Fibroblast of lung (primary cell): Measurements from ENCODE around the gene MTA2. TPM values are rescaled to one million over a fixed set of nuclear protein-coding genes. Genes with fewer than 3 reads are reported as not detected.
A peak's percentile ranks its signal among the peaks of the same experiment; 100 is the strongest.

Experiments
- DNase-seq, 2 donors: peaks; one replicate each; pipeline versions ENCODE4 v3.0.0 to v3.0.0-alpha.2; 2010; ENCODE audit warnings: low read depth in 2 of 2
- H2AFZ ChIP-seq: 2 replicates; pipeline ENCODE4 v1.5.1; 2012; ENCODE audit warnings: low read length, control low read depth, inconsistent platforms
- H3K27ac ChIP-seq: 2 replicates; pipeline ENCODE4 v1.5.1; 2011; ENCODE audit warnings: low read length, control low read depth; ENCODE audit not compliant: insufficient read depth
- H3K27me3 ChIP-seq: 2 replicates; pipeline ENCODE4 v1.5.1; 2011; ENCODE audit warnings: mild to moderate bottlenecking, low read length; ENCODE audit not compliant: control insufficient read depth, insufficient read depth
- H3K36me3 ChIP-seq: 2 replicates; pipeline ENCODE4 v1.5.1; 2011; ENCODE audit warnings: low read length; ENCODE audit not compliant: control insufficient read depth, insufficient read depth
- H3K4me1 ChIP-seq: 2 replicates; pipeline ENCODE4 v1.5.1; 2011; ENCODE audit warnings: low read length; ENCODE audit not compliant: control insufficient read depth, insufficient read depth; ENCODE audit errors: extremely low read depth
- H3K4me2 ChIP-seq: 2 replicates; pipeline ENCODE4 v1.5.1; 2011; ENCODE audit warnings: low read length, control low read depth; ENCODE audit not compliant: insufficient read depth; ENCODE audit errors: extremely low read depth
- H3K4me3 ChIP-seq, 4 experiments: fragments of 200-600 bp in 1 of 4; sonication (generic) in 1 of 4; replicated peaks in 1 of 4; 2 replicates each; pipeline ENCODE4 v1.5.1; 2011 to 2016; ENCODE audit warnings: low read length in 4 of 4, low read depth in 3 of 4, mild to moderate bottlenecking in 3 of 4, control low read depth in 2 of 4, inconsistent platforms in 1 of 4, mixed read lengths in 1 of 4; ENCODE audit not compliant: insufficient read depth in 1 of 4; ENCODE audit errors: control extremely low read depth in 1 of 4
- H3K79me2 ChIP-seq: 2 replicates; pipeline ENCODE4 v1.5.1; 2012; ENCODE audit warnings: mild to moderate bottlenecking, low read length, inconsistent platforms; ENCODE audit not compliant: control insufficient read depth, insufficient read depth
- H3K9ac ChIP-seq: 2 replicates; pipeline ENCODE4 v1.5.1; 2011; ENCODE audit warnings: mild to moderate bottlenecking, low read length, control low read depth; ENCODE audit not compliant: insufficient read depth
- H3K9me3 ChIP-seq: 2 replicates; pipeline ENCODE4 v1.5.1; 2012; ENCODE audit warnings: low read depth, low read length; ENCODE audit not compliant: control insufficient read depth, insufficient read depth
- H4K20me1 ChIP-seq: 2 replicates; pipeline ENCODE4 v1.5.1; 2011; ENCODE audit warnings: low read length; ENCODE audit not compliant: control insufficient read depth, insufficient read depth; ENCODE audit errors: extremely low read depth
- CTCF ChIP-seq, 2 donors: IDR thresholded peaks in 1 of 2; conservative IDR thresholded peaks in 1 of 2; 1 replicate in 1 of 2; 2 replicates in 1 of 2; pipeline ENCODE4 v1.5.1; 2011 to 2012; ENCODE audit warnings: low read length in 2 of 2, control low read depth in 1 of 2, inconsistent platforms in 1 of 2, low read depth in 1 of 2, mild to moderate bottlenecking in 1 of 2
- EZH2 ChIP-seq: IDR thresholded peaks from 2 replicates; pipeline ENCODE4 v1.5.1; 2012; ENCODE audit warnings: low read length, control low read depth, mild to moderate bottlenecking; ENCODE audit errors: missing control alignments
- polyA plus RNA-seq, 2 donors: library from polyadenylated mRNA; depleted of rRNA in 1 of 2; stranded (reverse) in 1 of 2; unstranded in 1 of 2; fragments of >200 nt; gene quantifications; 2 replicates each; pipeline ENCODE4 v1.2.1, GENCODE V29; 2011 to 2012; ENCODE audit warnings: missing spikeins in 1 of 2
- total RNA-seq: library from RNA; depleted of rRNA; stranded (reverse); fragments of >200 nt; gene quantifications from 2 replicates; pipeline ENCODE4 v1.2.1, GENCODE V29; 2014

MTA2 gene
- total and polyA plus RNA-seq, 2 donors (not counting 1 experiment from before 2014, with no cell fraction given) = 31.4 to 117 TPM

- H3K4me1 ChIP-seq = peaks cover 6% of the 10 kb centered on the region
- peak overlapping the region; percentile 36 to 77 (median 49) for H3K4me3 ChIP-seq
- no peaks in the 10 kb centered on the region for H3K27me3 ChIP-seq
- H3K79me2 ChIP-seq = peaks cover 36% of the 10 kb centered on the region
- H4K20me1 ChIP-seq = no peaks in the 10 kb centered on the region
- peak overlapping the region; percentile 26 for H3K9ac ChIP-seq
- peak overlapping the region; percentile 85 for H3K4me2 ChIP-seq
- H3K36me3 ChIP-seq = peaks cover 14% of the 10 kb centered on the region
- peak overlapping the region; percentile 10 for H2AFZ ChIP-seq
- peak; percentile 21 to 70 for DNase-seq
- TF ChIP-seq EZH2 (no peak), CTCF (conservative IDR thresholded peaks at IDR 0.05 in 1 of 2, IDR thresholded peaks at IDR 0.05 in 1 of 2; ENCODE audit: low read depth in 1 of 2, low read length in 2 of 2) (no peak)
- no peaks in the 10 kb centered on the region for H3K9me3 ChIP-seq
- peak overlapping the region; percentile 92 for H3K27ac ChIP-seq
Measured at GRCh38 chr11:62602141-62603071, 741 bp upstream of the MTA2 start.

- Histone ChIP-seq H3K9ac (peak overlapping the region; percentile 94), H3K79me2 (peaks cover 37% of the 10 kb centered on the region), H2AFZ (no peak overlapping the region), H3K27me3 (no peaks in the 10 kb centered on the region), H4K20me1 (no peaks in the 10 kb centered on the region), H3K4me2 (peak overlapping the region; percentile 88), H3K36me3 (peaks cover 21% of the 10 kb centered on the region), H3K4me1 (peaks cover 6% of the 10 kb centered on the region), H3K9me3 (no peaks in the 10 kb centered on the region), H3K4me3 (peak overlapping the region; percentile 77 to 93 (median 89)), H3K27ac (peak overlapping the region; percentile 92)
- DNase-seq = no peak
- TF ChIP-seq CTCF (conservative IDR thresholded peaks at IDR 0.05 in 1 of 2, IDR thresholded peaks at IDR 0.05 in 1 of 2; ENCODE audit: low read depth in 1 of 2, low read length in 2 of 2) (no peak), EZH2 (no peak)
Measured at GRCh38 chr11:62601122-62601371, 618 bp downstream of the MTA2 start.

- peaks cover 20% of the 10 kb centered on the region for H3K36me3 ChIP-seq
- peak overlapping the region; percentile 94 for H3K9ac ChIP-seq
- H3K4me2 ChIP-seq = peak overlapping the region; percentile 88
- H3K4me1 ChIP-seq = peaks cover 6% of the 10 kb centered on the region
- TF ChIP-seq CTCF (conservative IDR thresholded peaks at IDR 0.05 in 1 of 2, IDR thresholded peaks at IDR 0.05 in 1 of 2; ENCODE audit: low read depth in 1 of 2, low read length in 2 of 2) (no peak), EZH2 (no peak)
- no peaks in the 10 kb centered on the region for H4K20me1 ChIP-seq
- peak overlapping the region; percentile 92 for H3K27ac ChIP-seq
- H2AFZ ChIP-seq = no peak overlapping the region
- no peak for DNase-seq
- H3K79me2 ChIP-seq = peaks cover 37% of the 10 kb centered on the region
- H3K9me3 ChIP-seq = no peaks in the 10 kb centered on the region
- H3K27me3 ChIP-seq = no peaks in the 10 kb centered on the region
- H3K4me3 ChIP-seq = peak overlapping the region; percentile 77 to 93 (median 89)
Measured at GRCh38 chr11:62600367-62601121, 1.1 kb downstream of the MTA2 start.
